ENCODE measurements around the gene TPCN2. TPM values are rescaled to one million over a fixed set of nuclear protein-coding genes. Genes with fewer than 3 reads are reported as not detected.
A peak's percentile ranks its signal among the peaks of the same experiment; 100 is the strongest.

TPCN2 gene
- total and polyA plus RNA-seq, 2 of the 8 experiments (the other 6 are each of a cell fraction or from before 2014, with no cell fraction given), result 9.7 to 18.6 TPM

DNA sequence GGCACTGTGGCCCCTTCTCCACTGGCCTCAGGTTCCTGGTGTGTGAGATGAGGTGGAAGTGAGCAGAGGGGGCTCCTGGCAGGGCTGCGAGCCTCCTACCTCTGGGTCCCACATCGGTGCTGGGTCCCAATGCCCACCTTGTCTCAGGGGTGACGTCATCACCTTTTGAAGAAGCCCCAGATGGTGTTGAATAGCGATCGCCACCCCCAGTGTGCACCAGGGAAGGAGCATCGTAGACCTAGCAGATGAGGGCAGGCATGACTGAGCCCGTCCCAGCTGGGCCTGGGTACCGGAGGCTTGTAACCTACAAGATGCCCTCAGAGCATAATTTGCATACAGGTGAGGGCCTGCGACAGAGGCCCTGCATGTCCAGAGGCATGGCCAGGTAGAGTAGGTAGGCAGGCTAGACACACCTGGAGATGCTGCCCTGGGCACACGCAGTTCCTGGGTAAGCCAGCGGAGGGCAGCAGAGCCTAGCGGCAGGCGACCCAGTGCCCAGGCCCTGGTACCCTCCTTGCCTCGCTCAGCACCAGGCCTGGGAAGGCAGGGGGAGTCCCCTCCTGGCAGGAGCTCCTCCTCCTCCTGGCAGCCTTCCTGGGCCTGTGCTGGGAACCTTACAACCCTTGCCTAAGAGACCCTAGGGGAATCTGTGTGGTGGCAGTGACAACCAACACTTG is 52.5 kb downstream of the TPCN2 start (continued):
- TF ChIP-seq, protein P1, sequence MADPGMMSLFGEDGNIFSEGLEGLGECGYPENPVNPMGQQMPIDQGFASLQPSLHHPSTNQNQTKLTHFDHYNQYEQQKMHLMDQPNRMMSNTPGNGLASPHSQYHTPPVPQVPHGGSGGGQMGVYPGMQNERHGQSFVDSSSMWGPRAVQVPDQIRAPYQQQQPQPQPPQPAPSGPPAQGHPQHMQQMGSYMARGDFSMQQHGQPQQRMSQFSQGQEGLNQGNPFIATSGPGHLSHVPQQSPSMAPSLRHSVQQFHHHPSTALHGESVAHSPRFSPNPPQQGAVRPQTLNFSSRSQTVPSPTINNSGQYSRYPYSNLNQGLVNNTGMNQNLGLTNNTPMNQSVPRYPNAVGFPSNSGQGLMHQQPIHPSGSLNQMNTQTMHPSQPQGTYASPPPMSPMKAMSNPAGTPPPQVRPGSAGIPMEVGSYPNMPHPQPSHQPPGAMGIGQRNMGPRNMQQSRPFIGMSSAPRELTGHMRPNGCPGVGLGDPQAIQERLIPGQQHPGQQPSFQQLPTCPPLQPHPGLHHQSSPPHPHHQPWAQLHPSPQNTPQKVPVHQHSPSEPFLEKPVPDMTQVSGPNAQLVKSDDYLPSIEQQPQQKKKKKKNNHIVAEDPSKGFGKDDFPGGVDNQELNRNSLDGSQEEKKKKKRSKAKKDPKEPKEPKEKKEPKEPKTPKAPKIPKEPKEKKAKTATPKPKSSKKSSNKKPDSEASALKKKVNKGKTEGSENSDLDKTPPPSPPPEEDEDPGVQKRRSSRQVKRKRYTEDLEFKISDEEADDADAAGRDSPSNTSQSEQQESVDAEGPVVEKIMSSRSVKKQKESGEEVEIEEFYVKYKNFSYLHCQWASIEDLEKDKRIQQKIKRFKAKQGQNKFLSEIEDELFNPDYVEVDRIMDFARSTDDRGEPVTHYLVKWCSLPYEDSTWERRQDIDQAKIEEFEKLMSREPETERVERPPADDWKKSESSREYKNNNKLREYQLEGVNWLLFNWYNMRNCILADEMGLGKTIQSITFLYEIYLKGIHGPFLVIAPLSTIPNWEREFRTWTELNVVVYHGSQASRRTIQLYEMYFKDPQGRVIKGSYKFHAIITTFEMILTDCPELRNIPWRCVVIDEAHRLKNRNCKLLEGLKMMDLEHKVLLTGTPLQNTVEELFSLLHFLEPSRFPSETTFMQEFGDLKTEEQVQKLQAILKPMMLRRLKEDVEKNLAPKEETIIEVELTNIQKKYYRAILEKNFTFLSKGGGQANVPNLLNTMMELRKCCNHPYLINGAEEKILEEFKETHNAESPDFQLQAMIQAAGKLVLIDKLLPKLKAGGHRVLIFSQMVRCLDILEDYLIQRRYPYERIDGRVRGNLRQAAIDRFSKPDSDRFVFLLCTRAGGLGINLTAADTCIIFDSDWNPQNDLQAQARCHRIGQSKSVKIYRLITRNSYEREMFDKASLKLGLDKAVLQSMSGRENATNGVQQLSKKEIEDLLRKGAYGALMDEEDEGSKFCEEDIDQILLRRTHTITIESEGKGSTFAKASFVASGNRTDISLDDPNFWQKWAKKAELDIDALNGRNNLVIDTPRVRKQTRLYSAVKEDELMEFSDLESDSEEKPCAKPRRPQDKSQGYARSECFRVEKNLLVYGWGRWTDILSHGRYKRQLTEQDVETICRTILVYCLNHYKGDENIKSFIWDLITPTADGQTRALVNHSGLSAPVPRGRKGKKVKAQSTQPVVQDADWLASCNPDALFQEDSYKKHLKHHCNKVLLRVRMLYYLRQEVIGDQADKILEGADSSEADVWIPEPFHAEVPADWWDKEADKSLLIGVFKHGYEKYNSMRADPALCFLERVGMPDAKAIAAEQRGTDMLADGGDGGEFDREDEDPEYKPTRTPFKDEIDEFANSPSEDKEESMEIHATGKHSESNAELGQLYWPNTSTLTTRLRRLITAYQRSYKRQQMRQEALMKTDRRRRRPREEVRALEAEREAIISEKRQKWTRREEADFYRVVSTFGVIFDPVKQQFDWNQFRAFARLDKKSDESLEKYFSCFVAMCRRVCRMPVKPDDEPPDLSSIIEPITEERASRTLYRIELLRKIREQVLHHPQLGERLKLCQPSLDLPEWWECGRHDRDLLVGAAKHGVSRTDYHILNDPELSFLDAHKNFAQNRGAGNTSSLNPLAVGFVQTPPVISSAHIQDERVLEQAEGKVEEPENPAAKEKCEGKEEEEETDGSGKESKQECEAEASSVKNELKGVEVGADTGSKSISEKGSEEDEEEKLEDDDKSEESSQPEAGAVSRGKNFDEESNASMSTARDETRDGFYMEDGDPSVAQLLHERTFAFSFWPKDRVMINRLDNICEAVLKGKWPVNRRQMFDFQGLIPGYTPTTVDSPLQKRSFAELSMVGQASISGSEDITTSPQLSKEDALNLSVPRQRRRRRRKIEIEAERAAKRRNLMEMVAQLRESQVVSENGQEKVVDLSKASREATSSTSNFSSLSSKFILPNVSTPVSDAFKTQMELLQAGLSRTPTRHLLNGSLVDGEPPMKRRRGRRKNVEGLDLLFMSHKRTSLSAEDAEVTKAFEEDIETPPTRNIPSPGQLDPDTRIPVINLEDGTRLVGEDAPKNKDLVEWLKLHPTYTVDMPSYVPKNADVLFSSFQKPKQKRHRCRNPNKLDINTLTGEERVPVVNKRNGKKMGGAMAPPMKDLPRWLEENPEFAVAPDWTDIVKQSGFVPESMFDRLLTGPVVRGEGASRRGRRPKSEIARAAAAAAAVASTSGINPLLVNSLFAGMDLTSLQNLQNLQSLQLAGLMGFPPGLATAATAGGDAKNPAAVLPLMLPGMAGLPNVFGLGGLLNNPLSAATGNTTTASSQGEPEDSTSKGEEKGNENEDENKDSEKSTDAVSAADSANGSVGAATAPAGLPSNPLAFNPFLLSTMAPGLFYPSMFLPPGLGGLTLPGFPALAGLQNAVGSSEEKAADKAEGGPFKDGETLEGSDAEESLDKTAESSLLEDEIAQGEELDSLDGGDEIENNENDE (IDR thresholded peaks at IDR 0.05; ENCODE audit: insufficient replicate concordance, low read length), result no peak
- TF ChIP-seq TEAD4 (IDR thresholded peaks at IDR 0.05; ENCODE audit: low read depth, low read length), result no peak
- no peak for TF ChIP-seq HDAC2 (IDR thresholded peaks at IDR 0.05; ENCODE audit: borderline replicate concordance in 1 of 2, low read depth in 2 of 2, low read length in 2 of 2)
- TF ChIP-seq YY1 (IDR thresholded peaks at IDR 0.05; ENCODE audit: low read depth, low read length), result 0 out of 2 replicates have a peak, but pooled peaks have one; percentile 55
- peak; percentile 81 for TF ChIP-seq CREB1 (IDR thresholded peaks at IDR 0.05)
- no peak for TF ChIP-seq SUZ12 (IDR thresholded peaks at IDR 0.05; ENCODE audit: low read length)
- no peak for TF ChIP-seq SIX5 (IDR thresholded peaks at IDR 0.05; ENCODE audit: low read depth, low read length)
- TF ChIP-seq SIN3A (conservative IDR thresholded peaks at IDR 0.05 in 1 of 2, IDR thresholded peaks at IDR 0.05 in 1 of 2; ENCODE audit: low read depth in 1 of 2, low read length in 2 of 2), result no peak
